CD4-positive, alpha-beta T cell (primary cell): ENCODE data around the gene KIRREL2. TPM values are rescaled to one million over a fixed set of nuclear protein-coding genes. Genes with fewer than 3 reads are reported as not detected.

Experiments
- ATAC-seq: fragments of 200-7000 bp; cut with Tn5 transposase; one replicate; pipeline ENCODE4 v1.10.0; 2022; ENCODE audit warnings: mild to moderate bottlenecking; ENCODE audit not compliant: poor library complexity
- CTCF ChIA-PET: fragments of 350-600 bp; sonication (Branson Sonifier 250); formaldehyde crosslinking; loops from one replicate; lab custom pipeline; 2021; ENCODE audit warnings: antibody characterized with exemption, inconsistent platforms; lab: Charles Lee
- POLR2A ChIA-PET: fragments of 350-600 bp; sonication (Branson Sonifier 250); formaldehyde crosslinking; loops from one replicate; lab custom pipeline; 2021; ENCODE audit warnings: antibody characterized with exemption, inconsistent platforms; lab: Charles Lee
- DNase-seq, 14 experiments: peaks; one replicate each; pipeline ENCODE4 v3.0.0-alpha.2; 2013 to 2020; ENCODE audit warnings: mixed read lengths in 2 of 14
- H3K27ac ChIP-seq, 2 donors: one replicate each; pipeline versions ENCODE4 v1.5.1 to v1.7.0; 2013; ENCODE audit warnings: low read length in 2 of 2, low read depth in 1 of 2, mild to moderate bottlenecking in 1 of 2
- H3K27me3 ChIP-seq, 2 experiments: 1 replicate in 1 of 2; 2 replicates in 1 of 2; pipeline versions ENCODE4 v1.6.1 to v1.7.0; 2013; ENCODE audit warnings: low read length in 2 of 2, control low read depth in 1 of 2, mild to moderate bottlenecking in 1 of 2, moderate library complexity in 1 of 2; ENCODE audit not compliant: insufficient read depth in 2 of 2, control insufficient read depth in 1 of 2
- H3K36me3 ChIP-seq: one replicate; pipeline ENCODE4 v1.6.1; 2013; ENCODE audit warnings: low read length, control low read depth; ENCODE audit not compliant: insufficient read depth
- H3K4me1 ChIP-seq: one replicate; pipeline ENCODE4 v1.6.1; 2013; ENCODE audit warnings: low read length, control low read depth; ENCODE audit not compliant: insufficient read depth
- H3K4me3 ChIP-seq: one replicate; pipeline ENCODE4 v1.5.1; 2013; ENCODE audit warnings: mild to moderate bottlenecking, low read length, moderate library complexity
- H3K9me3 ChIP-seq, 2 experiments: 1 replicate in 1 of 2; 2 replicates in 1 of 2; pipeline versions ENCODE4 v1.6.1 to v1.7.0; 2013; ENCODE audit warnings: low read length in 2 of 2, mild to moderate bottlenecking in 2 of 2, control low read depth in 1 of 2, moderate library complexity in 1 of 2; ENCODE audit not compliant: control insufficient read depth in 1 of 2, insufficient read depth in 1 of 2
- H3K27ac Mint-ChIP-seq: one replicate; pipeline ENCODE4 v1.8.0; 2020; ENCODE audit warnings: mixed read lengths
- H3K27me3 Mint-ChIP-seq: one replicate; pipeline ENCODE4 v1.8.0; 2021; ENCODE audit warnings: mixed read lengths
- H3K36me3 Mint-ChIP-seq: one replicate; pipeline ENCODE4 v1.8.0; 2021; ENCODE audit warnings: low read depth, mixed read lengths
- H3K4me1 Mint-ChIP-seq: one replicate; pipeline ENCODE4 v1.8.0; 2021; ENCODE audit warnings: low read depth, mixed read lengths
- H3K4me3 Mint-ChIP-seq: one replicate; pipeline ENCODE4 v1.8.0; 2020; ENCODE audit warnings: mild to moderate bottlenecking, mixed read lengths
- H3K9me3 Mint-ChIP-seq: one replicate; pipeline ENCODE4 v1.8.0; 2020; ENCODE audit warnings: mixed read lengths
- CTCF ChIP-seq: fragments of 200-600 bp; IDR thresholded peaks from one replicate; pipeline ENCODE4 v1.8.0; 2022; ENCODE audit warnings: antibody characterized with exemption, mild to moderate bottlenecking
- intact Hi-C, 2 experiments: fragments of 100-400 bp; cut with DNase I in 1 of 2; cut with micrococcal nuclease in 1 of 2; formaldehyde crosslinking; loops; one replicate each; pipeline versions ENCODE4 v1.15.1 to v1.9.0; 2023 to 2025; cut with DNase I, micrococcal nuclease
- total RNA-seq, 174 experiments: library from RNA in 2 of 174; stranded (reverse) in 2 of 174; gene quantifications; one replicate each; pipeline ENCODE4 v1.2.3 and lab custom pipeline; 2021 to 2026

The KIRREL2 gene
- total RNA-seq, 2 experiments from 2014 or later, result 0.14 TPM; not detected in 1

- CTCF ChIA-PET, result interaction anchor here (0.6 kb wide), 1 partner anchor 193 kb away, joined by 3 read pairs; no protein-coding TSS in a partner anchor
- Mint-ChIP-seq H3K4me3 (no peak overlapping the region), H3K36me3 (peaks cover 48% of the 10 kb centered on the region), H3K4me1 (peaks cover 11% of the 10 kb centered on the region), H3K27ac (no peak overlapping the region), H3K27me3 (peaks cover 4% of the 10 kb centered on the region), H3K9me3 (no peaks in the 10 kb centered on the region)
- no peak overlapping the region for H3K27ac ChIP-seq
- no peak for TF ChIP-seq CTCF
- POLR2A ChIA-PET, result interaction anchor here (0.9 to 1.0 kb wide), 2 partner anchors 26 to 45 kb away, joined by 3 read pairs; no protein-coding TSS in a partner anchor
- no peak for ATAC-seq
- no peak overlapping the region for H3K4me3 ChIP-seq
- H3K36me3 ChIP-seq, result peaks cover 39% of the 10 kb centered on the region
- peaks cover 4% of the 10 kb centered on the region for H3K4me1 ChIP-seq
- H3K9me3 ChIP-seq, result no peaks in the 10 kb centered on the region
- no peak for DNase-seq
- intact Hi-C loops, result no loop called here
- H3K27me3 ChIP-seq, result no peaks in the 10 kb centered on the region
Observed at GRCh38 chr19:35885904-35886303, 29.2 kb downstream of the KIRREL2 start.

- ChIA-PET CTCF (no interaction called here), POLR2A (no interaction called here)
- H3K9me3 Mint-ChIP-seq, result no peaks in the 10 kb centered on the region
- no peak for TF ChIP-seq CTCF
- H3K27me3 Mint-ChIP-seq, result no peaks in the 10 kb centered on the region
- no peak overlapping the region for H3K4me3 Mint-ChIP-seq
- intact Hi-C loops, result no loop called here
- H3K4me1 Mint-ChIP-seq, result peaks cover 12% of the 10 kb centered on the region
- H3K36me3 Mint-ChIP-seq, result peaks cover 53% of the 10 kb centered on the region
- H3K27ac Mint-ChIP-seq, result no peak overlapping the region
- DNase-seq (no peak), ATAC-seq (no peak)
- H3K4me1 ChIP-seq, result peaks cover 3% of the 10 kb centered on the region
- H3K27me3 ChIP-seq, result no peaks in the 10 kb centered on the region
- H3K4me3 ChIP-seq, result no peak overlapping the region
- no peaks in the 10 kb centered on the region for H3K9me3 ChIP-seq
- peaks cover 52% of the 10 kb centered on the region for H3K36me3 ChIP-seq
- H3K27ac ChIP-seq, result no peak overlapping the region
Observed at GRCh38 chr19:35887197-35887596, 30.5 kb downstream of the KIRREL2 start.

GRCh38 chr19:35888398-35888797 is 31.7 kb downstream of the KIRREL2 start:
- intact Hi-C loops, result no loop called here
- Mint-ChIP-seq H3K4me1 (peaks cover 12% of the 10 kb centered on the region), H3K27me3 (no peaks in the 10 kb centered on the region), H3K36me3 (peaks cover 65% of the 10 kb centered on the region), H3K4me3 (no peak overlapping the region), H3K27ac (no peak overlapping the region), H3K9me3 (no peaks in the 10 kb centered on the region)
- no peak overlapping the region for H3K27ac ChIP-seq
- no peak overlapping the region for H3K4me3 ChIP-seq
- ChIA-PET POLR2A (interaction anchor here (0.6 kb wide), 1 partner anchor 490 kb away, joined by 3 read pairs; the partner anchor contains the start of gene ZFP14), CTCF (no interaction called here)
- no peak for ATAC-seq
- H3K27me3 ChIP-seq, result no peaks in the 10 kb centered on the region
- no peak for DNase-seq
- no peaks in the 10 kb centered on the region for H3K4me1 ChIP-seq
- no peak for TF ChIP-seq CTCF
- peaks cover 62% of the 10 kb centered on the region for H3K36me3 ChIP-seq
- H3K9me3 ChIP-seq, result no peaks in the 10 kb centered on the region
